GM06990 (cell line): ENCODE results near the gene ABCB4.

Source experiments
- DNase-seq: peaks from one replicate; pipeline ENCODE4 v3.0.0-alpha.2; 2011; ENCODE audit not compliant: insufficient read length; ENCODE audit errors: extremely low read depth
- H3K27me3 ChIP-seq: replicated peaks from 2 replicates; pipeline ENCODE4 v1.6.0; 2011; ENCODE audit warnings: low read length; ENCODE audit not compliant: control insufficient read depth, insufficient read depth
- H3K36me3 ChIP-seq: 2 replicates; pipeline ENCODE4 v1.5.1; 2011; ENCODE audit warnings: low read length; ENCODE audit not compliant: control insufficient read depth, insufficient read depth
- H3K4me3 ChIP-seq: replicated peaks from 2 replicates; pipeline ENCODE4 v1.5.1; 2011; ENCODE audit warnings: low read depth, mild to moderate bottlenecking, control low read depth, low read length
- TF ChIP-seq, protein P1 (sequence below): IDR thresholded peaks from 2 replicates; pipeline ENCODE4 v1.5.1; 2011; ENCODE audit warnings: low read length, control low read depth, mild to moderate bottlenecking, inconsistent platforms; ENCODE audit not compliant: insufficient read depth, poor library complexity, severe bottlenecking

Gene ABCB4

DNA sequence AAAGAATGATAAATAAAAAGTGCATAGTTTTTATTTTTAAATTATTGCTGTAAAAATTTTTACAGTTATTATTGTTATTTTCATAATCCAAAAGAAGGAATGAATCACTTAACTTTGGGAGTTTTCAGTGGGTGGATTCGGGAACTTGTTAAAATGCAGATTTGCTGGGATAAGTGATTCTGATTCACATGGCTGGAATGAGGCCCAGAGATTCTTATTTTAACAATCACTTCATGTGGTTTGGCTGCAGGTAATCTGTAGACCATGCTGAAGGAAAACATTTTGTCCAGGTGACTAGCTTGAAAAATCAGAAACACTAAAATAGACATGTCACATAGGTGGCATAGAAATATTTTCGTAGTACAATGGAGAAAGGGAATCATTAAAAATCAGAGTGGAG is 116.1 kb downstream of the ABCB4 start:
- TF ChIP-seq, protein P1, sequence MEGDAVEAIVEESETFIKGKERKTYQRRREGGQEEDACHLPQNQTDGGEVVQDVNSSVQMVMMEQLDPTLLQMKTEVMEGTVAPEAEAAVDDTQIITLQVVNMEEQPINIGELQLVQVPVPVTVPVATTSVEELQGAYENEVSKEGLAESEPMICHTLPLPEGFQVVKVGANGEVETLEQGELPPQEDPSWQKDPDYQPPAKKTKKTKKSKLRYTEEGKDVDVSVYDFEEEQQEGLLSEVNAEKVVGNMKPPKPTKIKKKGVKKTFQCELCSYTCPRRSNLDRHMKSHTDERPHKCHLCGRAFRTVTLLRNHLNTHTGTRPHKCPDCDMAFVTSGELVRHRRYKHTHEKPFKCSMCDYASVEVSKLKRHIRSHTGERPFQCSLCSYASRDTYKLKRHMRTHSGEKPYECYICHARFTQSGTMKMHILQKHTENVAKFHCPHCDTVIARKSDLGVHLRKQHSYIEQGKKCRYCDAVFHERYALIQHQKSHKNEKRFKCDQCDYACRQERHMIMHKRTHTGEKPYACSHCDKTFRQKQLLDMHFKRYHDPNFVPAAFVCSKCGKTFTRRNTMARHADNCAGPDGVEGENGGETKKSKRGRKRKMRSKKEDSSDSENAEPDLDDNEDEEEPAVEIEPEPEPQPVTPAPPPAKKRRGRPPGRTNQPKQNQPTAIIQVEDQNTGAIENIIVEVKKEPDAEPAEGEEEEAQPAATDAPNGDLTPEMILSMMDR, result no peak
- Histone ChIP-seq H3K36me3 (no peaks in the 10 kb centered on the region; the same call in 1 of the 2 replicates), H3K27me3 (no peaks in the 10 kb centered on the region), H3K4me3 (no peak overlapping the region)
- no peak for DNase-seq

DNA sequence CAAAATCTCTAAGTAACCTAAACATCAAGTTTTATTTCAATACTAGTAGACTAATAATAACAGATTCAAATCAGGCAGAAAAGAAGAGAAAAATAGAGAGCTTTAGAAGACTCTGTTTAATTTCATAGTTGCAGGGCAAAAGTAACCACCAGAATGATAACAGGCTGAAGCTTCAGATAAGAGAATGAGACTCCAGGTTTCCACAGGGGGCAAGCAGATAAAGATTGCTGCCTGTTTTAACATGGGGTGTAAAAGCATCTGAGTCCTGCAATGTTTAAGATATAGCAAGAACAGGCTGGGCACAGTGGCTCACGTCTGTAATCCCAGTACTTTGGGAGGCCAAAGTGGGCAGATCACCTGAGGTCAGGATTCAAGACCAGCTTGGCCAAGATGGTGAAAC is 119.0 kb downstream of the ABCB4 start:
- Histone ChIP-seq H3K36me3 (peaks cover 2% of the 10 kb centered on the region; the same call in 1 of the 2 replicates), H3K4me3 (no peak overlapping the region), H3K27me3 (no peaks in the 10 kb centered on the region)
- DNase-seq, result no peak
- TF ChIP-seq, protein P1, result no peak

DNA sequence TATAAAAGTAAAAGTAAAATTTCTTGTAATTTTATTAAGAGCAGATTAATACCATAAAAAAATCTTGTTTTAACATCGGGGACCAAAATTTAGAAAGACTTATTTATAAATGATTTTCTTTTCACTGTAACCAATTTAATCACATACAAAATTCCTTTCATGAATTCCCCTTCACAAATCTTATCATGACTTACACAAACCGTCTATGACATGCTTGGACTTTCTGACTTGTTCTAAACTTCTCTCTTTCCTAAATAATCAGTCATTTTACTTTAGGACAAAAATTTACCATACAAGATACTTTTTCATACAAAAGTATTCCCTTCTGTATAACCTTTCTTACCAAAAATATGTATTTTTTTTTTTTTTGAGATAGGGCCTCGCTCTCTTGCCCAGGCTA is 120.7 kb downstream of the ABCB4 start:
- Histone ChIP-seq H3K27me3 (no peaks in the 10 kb centered on the region), H3K36me3 (peaks cover 4% of the 10 kb centered on the region; the same call in 1 of the 2 replicates), H3K4me3 (no peak overlapping the region)
- TF ChIP-seq, protein P1, result no peak
- DNase-seq, result no peak
